Measurements from ENCODE around the gene HOXA5.

The HOXA5 gene

DNA sequence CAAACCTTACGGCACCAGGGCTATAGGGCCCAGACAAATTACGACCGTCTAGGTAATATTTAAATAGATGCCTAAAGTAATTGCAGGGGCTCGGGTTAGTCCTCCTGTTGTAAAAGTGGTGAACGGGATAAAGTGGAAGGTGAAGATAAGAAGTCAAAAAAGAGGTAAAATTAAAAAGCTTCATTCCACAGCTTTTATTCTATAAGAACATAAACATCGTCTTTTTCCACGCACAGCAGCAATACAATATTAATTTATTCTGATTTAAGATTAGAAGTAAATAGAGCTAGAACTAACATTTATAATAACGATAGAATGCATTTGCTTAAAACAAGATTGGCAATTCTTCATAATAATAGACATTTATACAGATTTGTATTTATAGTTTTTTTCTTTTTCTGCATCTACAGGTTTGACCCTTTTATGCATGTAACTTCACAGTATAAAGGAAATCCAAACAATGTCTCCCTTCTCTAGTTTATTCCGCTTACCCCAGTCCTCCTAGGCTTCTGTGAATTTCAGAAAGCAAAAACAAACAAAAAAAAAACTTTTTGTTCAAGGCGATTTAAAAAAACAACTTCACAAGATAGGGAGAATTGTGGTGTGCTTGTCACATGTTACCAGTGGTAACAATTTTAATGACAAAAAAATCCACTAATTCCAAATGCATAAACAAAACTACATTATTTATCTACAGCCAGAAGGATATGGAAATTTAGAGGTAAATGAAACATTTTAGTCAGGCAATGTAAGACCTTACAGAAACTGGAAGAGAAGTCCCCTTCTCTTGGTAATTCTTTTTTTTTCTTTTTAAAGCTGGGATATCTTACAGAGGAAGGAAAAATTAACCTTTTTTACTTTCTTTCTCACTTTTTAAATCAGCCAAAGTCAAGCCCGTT, 27.2 kb upstream of the HOXA5 start:
- DNase-seq = no peak

DNA sequence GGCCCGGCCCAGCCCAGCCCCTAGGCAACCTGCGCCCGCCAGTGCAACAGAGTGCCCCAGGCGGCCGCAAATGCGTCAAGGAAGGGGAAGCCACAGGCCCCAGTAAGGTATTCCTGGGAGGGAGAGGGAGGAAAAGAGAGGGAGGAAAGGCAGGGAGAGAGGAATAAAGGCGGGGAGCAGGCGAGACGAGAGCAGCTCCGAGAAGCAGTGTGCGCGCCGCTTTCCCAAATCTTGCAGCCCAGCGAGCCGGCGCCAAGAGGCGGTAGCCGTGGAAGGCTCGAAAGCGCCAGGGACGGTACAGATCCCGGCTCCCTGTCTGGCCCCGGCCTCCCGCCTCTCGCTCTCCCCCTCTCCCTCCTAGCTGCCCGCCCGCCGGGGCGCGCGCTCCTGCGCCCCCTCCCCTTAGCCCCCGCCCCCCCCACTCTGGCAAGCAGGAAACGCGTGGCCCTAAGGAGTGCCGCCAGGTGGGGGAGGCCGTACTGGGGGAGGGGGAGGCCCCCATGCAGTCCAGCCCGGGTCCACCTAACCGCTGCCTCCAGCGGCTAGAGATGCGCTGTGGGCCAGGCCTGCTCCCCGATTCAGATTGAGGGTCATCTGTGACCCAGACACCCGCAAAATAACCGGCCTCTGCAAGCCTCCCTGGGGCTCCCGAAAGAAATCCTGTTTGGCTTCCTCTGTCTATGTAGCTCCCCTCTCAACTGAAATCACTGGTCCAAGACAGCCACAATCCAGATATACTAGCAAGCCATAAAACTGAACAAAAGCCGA, 26.4 kb upstream of the HOXA5 start:
- no peak for DNase-seq

DNA sequence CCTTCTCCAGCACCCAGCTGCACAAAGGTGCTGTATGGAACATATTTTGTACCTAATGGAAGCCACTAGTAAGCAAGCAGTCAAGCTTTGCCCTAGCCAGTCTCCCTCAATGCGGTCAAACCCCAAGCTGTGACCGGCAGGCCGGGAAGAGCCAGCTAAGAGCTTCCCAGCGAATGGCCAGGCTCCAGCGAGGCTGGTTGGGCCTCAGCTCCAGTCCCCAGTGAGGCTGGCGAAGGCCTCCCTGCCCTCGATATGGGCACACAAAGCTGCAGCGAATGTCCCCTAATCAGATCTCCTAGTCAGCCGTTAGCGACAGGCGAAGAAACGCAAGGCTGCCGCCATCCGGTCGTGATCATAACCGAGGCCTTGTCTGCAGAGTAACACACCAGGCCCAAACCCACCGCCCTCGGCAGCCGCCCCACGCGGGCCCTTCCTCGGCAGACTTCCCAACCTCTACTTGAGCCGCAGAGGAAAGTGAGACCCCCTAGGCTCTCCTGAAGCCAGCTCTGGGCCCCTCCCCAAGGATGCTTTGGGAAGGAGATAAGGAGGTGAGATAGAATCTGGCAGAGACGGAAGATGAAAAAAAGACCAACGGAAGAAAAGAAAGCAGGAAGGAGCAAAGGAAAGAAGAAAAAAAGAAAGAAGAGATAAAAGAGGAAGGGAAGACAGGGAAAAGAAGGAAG, 24.9 kb upstream of the HOXA5 start:
- DNase-seq = peak; percentile 39

DNA sequence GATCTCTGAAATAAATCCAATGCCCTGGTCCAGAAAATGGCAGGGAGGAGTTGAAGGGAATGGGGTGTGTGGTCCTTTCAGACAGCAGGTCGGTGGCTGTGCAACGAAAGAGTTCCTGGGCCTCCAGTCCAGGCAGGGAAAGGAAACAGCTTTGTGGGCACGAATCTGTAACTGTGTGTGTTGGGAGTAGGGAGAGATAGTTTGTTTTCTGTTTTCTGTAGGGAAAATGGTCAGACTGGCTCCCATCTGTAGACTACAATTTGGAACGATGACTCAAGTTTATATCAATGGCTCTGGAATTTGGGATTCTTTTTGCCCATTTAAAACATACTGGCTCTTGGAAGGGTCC, 24.4 kb upstream of the HOXA5 start:
- DNase-seq = no peak

DNA sequence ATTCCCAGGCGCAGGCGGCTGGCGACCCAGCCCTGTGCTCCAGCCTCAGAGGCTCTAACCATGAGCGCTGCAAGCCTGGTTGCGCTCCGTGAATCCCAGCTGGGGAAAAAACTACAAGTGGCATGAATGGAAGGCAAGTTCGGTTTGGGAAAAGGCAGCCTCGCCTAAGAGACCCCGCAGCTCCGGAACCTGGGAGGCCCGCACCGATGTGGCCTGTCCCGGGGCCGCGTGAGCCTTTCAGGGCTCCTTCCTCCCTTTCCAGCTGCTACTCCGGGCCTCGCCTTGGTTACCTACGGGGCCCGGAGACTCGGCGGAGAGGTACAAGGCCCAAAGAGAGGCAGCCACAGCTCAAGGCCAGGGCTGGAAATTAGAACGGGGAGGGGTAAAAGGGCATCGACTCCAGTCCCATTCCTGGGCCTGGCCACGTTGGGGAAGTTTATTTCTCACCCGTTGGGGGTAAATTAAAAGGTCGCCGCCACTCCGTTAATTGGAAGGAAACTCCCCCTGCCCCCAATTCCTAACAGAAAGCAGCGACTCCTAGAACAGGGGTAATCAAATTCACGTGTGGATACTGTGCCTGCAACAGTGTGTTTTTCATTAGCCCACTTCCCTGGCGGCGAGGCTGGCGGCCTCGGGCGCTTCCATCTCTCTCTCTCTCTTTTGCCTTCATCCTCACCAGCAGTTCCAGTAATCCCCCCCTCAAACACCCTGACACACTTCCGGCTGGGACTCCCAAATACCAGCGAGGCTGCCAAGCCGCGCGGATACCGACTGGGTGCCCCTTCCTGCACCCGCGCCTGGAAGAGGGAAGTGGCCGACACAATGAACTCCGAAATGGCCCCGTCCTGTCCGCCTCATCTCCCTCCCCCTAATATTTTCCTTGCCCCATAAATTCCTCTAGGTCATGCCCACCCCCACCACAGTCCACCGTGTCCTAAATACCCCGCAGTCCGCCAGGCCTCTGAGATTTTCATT, 23.3 kb upstream of the HOXA5 start:
- no peak for DNase-seq

DNA sequence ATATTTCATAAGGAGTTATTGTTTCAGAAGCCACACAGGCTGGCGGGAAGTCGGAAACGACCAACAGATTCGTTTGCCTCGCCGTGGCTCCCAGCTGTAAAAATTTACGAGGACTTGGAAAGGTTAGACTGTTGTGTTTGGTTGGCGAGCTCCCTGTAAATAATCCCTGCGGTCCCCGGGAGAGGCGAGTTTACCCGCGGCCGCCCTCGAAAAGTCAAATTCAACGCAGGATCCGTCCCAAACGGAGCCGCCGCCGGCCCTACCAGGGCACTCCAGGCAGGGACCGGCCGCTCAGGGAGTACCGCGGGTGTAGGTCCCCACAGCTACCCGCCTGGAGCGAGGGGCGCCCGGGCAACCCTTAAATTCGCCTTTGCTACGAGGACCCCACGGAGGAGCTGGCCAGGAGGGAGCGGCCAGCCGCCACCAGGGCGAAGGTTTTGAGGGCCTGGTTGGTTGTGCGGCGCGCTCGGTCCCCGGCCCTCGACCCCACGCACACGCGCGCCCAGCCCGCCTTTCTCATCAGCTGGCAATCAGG, 22.6 kb upstream of the HOXA5 start:
- no peak for DNase-seq

DNA sequence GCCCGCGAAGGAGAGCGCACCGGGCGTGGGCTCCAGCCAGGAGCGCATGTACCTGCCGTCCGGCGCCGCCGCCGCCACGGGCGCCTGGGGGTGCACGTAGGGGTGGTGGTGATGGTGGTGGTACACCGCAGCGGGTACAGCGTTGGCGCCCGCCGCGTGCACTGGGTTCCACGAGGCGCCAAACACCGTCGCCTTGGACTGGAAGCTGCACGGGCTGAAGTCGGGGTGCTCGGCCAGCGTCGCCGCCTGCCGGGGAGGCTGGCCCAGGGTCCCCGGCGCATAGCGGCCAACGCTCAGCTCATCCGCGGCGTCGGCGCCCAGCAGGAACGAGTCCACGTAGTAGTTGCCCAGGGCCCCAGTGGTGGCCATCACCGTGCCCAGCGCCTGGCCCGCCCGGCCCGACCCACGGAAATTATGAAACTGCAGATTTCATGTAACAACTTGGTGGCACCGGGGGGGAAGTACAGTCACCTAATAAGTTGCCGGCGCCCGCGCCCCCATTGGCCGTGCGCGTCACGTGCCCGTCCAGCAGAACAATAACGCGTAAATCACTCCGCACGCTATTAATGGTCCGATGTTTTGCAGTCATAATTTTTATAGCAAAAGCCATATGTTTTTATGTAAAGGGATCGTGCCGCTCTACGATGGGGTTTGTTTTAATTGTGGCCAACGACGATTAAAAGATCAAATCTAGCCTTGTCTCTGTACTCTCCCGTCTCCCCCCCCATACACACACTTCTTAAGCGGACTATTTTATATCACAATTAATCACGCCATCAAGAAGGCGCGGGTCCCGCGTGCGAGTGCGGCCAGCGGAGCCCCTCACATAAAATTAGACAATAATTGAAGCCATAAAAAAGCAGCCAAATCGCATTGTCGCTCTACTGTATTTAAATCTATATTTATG, 21.9 kb upstream of the HOXA5 start, which contains the start of gene HOXA9:
TSS of gene HOXA9 (minus strand) at position 449 of the 907 bp plus-strand sequence. CDS start at position 369, 80 bp downstream.
- DNase-seq = no peak

DNA sequence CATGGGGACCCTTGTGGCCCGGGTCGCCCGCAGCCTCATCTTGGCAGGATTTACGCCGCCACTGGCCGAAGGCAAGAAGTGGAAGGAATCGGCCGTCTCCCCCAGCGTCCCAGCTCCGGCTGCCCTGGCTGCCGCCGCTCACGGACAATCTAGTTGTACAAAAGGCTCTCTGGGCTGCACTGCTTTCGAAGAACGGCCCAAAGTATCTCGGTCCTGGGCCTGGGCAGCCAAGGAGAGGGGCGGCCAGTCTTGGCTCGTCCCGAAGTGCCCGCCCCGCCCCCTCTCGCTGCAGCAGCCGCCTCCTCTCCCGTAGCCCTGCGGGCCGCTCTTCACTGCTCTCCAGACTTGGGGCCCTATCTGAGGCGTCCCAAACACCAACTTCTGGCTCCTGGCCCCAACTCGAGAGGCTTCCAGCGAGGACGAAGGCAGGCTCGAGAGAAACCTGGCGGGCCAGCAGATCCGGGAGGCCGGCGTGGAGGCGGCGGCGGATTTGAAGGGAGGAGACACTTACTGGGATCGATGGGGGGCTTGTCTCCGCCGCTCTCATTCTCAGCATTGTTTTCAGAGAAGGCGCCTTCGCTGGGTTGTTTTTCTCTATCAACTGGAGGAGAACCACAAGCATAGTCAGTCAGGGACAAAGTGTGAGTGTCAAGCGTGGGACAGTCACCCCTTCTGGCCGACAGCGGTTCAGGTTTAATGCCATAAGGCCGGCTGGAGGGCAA, 21.0 kb upstream of the HOXA5 start:
- DNase-seq = no peak

DNA sequence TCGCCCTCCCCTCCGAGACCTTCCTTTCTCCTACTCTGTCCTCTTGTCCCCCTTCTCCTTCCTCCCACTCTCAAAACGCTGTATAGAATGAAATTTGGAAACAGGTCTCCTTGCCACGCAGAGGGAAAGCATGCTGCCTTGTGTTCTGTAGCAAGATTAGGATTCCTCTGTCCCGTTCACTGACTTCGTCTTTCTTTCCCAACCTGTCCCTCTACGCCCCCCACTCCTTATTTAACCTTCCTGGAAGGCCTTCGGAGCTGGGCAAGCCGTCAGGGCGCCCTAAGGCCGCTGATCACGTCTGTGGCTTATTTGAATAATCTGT, 20.5 kb upstream of the HOXA5 start:
- no peak for DNase-seq

DNA sequence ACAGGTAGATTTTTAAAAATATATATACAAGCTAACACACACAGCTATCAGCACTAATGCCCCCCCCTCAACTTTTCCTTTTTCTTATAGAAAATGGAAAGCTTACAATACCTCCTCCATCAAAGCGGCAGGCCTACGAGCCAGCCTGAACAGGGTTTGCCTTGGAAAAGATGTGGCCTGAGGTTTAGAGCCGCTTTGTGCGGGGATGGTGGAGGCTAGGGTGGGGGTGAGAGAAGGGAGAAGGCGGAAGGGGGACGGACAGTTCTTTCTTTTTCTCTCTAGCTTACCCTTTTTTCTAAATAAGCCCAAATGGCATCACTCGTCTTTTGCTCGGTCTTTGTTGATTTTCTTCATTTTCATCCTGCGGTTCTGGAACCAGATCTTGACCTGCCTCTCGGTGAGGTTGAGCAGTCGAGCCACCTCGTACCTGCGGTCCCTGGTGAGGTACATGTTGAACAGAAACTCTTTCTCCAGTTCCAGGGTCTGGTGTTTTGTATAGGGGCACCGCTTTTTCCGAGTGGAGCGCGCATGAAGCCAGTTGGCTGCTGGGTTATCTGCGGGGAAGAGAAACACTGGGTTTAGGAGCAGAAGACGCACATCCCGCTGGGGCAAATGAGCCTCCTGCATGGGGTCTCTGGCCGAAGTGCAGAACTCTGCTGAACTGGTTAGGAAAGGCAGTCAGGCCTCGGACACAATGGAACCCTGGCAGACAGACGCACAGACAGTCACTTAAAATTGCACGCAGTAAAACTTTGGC, 20.0 kb upstream of the HOXA5 start:
- no peak for DNase-seq

DNA sequence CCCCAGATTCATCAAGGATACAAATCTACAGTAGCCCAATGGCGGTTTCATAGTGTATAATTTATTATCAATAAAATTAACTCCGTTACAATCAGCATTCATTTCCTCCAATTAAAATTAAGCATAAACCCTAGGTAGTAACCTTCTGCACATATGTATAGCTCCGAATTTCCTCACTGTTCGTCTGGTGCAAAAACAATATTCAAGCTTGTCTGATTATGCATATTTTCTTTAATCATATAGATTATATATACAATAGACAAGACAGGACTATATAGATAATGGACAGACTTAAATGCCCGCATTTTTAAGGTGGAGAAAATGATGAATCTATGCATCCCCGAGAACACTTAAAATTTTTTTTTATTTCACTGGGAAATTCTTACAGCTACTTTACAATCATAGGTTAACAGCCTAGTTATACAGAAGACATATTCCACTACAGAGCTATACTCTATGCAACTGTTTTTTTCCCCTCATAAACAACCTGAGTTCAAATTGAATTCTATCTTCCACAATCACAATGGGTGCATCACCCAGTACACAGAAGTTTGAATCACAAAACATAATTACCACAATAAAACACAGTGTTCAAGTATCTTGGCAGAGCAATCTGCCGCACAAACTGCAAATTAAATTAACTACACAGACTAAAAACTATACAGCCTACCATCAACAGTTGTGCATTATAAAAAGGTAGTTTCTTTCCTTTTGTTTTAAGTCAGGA, 19.2 kb upstream of the HOXA5 start:
- DNase-seq = no peak

DNA sequence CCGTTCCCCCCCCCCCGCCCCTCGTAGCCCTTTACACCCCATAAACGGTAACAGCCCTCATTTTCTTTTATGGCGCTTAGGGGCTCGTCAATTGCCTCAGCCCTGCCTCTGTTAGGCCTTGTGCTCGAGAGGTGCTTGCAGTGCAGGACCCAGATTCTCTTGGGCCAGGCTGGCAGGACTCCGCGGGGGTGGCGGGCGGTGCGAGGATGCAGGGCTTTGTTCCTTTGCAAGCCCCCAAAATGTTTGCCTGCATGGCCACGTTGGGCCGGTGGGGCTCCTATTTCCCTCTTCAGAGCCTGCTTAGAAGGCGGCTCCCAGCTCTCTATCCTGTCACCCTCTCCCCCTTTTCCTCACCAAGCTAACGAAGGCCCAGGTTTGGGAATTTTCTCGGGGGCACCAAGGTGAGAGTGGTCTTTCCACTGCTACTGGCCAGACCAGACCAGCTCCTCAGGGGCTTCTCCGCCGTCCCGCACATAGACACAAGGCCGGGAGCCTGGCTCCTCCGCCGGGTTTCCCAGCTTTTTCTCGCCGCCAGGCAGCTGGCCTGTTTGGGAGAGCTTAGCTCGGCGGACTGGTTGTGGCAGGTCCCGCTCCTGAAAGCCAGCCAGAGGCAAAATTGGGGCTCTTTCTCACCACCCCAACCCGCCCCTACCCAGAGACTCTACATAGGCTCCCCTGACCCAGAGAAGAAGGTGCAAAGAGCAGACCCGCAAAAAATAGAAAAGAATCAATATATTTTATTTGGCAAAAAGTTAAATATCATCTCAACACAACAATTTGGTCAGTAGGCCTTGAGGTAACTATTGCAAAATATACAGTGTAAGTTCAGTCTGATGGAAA, 18.5 kb upstream of the HOXA5 start:
- no peak for DNase-seq

DNA sequence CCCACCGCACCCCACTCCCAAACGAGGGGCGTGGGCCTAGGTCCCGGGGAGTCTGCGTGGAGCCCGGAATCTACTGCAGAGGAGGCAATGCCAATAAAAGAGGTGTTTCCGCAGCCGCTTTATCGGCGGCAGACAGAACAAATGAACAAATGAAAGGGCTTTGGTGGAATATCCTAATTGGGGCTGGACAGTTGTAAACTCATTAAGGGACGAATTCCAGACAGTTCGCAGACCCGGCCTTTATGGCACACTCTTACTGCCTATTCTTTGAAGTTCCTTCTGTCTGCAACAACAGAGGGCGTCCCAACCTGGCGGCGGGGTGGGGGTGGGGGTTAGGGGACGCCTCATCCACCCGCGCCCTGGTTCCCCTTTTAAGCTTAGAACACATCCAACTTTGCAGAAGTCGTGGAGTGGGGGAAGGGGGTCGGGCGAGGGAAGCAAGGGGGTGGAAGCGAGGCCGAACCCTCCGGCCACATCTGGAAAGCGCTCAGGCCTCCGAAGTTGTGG, 17.8 kb upstream of the HOXA5 start:
- no peak for DNase-seq

DNA sequence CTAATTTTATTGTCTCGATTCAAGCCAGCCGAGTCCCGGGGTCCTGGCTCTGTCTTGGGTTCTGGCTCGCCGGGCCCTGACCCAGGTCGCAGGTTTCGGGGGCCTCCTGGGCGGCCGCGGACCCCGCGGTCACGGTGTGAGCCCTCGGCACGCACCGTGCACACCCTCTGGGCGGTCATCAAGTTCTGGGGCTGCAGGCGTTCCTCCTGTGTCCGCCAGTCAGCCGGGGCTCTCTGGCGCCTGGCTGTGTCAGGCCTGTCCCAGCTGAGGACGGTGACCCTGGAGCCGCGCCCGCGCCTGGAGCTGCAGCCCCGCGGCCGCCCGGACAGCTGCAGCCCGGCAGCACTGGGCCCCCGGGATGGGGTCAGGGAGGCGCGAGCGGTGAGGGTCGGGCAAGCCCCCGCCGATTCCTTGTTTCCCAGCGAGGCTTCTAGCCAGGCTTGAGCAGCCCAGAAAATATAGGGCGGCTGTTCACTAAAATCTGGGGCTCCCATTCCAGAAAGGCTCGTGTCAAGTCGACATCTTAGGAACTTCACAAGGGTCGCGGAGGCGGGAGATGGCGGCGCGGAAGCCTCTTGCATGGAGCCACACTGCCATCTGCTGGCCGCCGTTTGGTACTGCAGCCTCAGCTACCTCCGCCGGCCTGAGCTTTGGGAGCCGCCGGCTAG, 17.2 kb upstream of the HOXA5 start:
- peak; percentile 83 for DNase-seq

DNA sequence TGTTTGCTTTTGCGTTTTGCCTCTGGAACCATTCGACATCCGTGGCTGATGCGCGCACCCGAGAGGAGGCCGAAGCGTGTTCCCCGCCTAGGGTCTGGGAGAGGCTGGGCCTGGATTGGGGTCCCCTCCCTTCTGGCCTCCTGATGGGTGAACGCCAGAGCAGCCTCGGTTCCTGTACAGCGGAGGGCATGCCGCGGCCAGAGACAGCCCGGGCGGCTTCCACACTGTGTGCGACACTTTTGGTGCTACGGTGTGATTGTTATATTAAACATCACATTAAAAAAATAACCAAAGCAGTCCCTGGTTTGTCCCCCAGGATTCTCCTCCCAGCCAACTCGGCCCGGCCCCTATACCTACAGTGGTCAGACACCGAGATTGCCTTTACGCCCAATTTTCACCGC, 16.7 kb upstream of the HOXA5 start:
- no peak for DNase-seq

DNA sequence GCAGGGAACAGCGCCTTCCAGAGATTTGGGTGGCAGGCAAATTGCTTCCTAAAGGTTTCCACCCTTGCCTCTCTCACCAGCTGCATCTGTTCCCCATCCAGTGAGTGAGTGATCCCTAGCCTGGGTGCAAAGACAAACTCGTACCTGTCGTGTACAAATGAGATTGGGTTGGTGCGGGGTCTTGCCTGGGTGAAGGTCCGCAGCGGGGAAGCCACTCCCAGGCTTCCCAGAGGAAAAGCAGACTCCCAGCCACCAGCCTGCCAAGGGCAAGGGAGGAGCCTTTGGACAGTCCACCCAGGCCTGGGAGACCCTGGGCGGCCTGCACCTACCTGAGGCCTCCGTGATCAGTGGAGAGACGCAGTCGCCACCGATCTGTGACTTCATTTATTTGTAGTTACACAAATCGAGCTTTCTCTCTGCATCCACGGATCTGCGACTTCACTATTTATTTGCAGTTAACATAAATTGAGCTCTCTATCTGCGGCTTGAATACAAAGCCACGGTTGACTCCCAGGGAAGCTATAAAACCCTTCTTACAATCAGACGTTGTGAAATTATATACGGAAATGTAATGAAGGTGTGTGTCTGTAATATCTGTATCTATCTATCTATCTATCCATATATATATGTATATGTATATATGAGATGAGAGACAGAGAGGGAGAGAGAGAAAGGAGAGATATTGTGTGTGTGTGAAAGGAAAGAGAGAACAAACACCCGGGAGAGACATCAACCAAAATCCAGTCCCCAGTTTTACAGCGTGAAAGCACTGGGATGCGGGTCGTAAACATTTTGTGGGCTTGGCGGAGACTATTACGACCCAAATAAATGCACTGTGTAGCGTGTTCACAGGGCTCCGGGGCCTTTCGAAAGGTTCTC, 16.0 kb upstream of the HOXA5 start:
- DNase-seq = no peak
